Measurements from ENCODE around the gene MINDY2.

DNA sequence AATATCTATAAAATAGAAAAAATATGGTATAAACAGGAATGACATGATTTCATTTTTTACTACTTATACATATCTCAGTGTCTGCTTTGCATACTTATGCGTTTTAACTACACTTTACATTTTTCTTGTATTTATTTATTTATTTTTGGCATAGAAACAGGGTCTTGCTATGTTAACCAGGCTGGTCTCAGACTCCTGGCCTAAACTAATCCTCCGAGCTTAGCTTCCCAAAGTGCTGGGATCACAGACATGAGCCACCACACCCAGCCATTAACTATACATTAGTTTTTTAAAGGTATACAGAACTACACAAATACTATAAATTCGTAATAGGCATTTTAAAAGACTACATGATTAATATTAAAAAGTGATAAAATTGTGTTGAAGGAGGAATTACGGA, 30.7 kb upstream of the MINDY2 start:
- no peak for TF ChIP-seq ZNF274 (IDR thresholded peaks at IDR 0.05; ENCODE audit: low read depth, low read length)
- TF ChIP-seq YY1 (IDR thresholded peaks at IDR 0.05; ENCODE audit: insufficient read depth, insufficient read length) = no peak

Measured in NT2/D1 (cell line).